Calu3 (cell line): ENCODE measurements around the gene TSTD2. TPM values are rescaled to one million over a fixed set of nuclear protein-coding genes. Genes with fewer than 3 reads are reported as not detected.
A peak's percentile ranks its signal among the peaks of the same experiment; 100 is the strongest.

ENCODE experiments used
- Bru-seq: library from RNA; stranded (reverse); fragments of 400-500 nt; gene quantifications from one replicate; lab custom pipeline; 2021; lab: Mats Ljungman, UMichigan
- BruChase-seq, 2 experiments: library from RNA; stranded (reverse); fragments of 400-500 nt; gene quantifications; one replicate each; lab custom pipeline; 2021; lab: Mats Ljungman, UMichigan
- BruUV-seq: library from RNA; stranded (reverse); fragments of 400-500 nt; replicated peaks from 2 replicates; lab custom pipeline; 2021; lab: Mats Ljungman, UMichigan
- CTCF ChIA-PET: fragments of 300-600 bp; sonication (Branson Sonifier 250); formaldehyde crosslinking; loops from one replicate; lab custom pipeline; 2022; ENCODE audit warnings: antibody characterized with exemption; lab: Charles Lee
- DNase-seq: peaks from one replicate; pipeline ENCODE4 v3.0.0; 2022
- H3K27ac Mint-ChIP-seq: one replicate; pipeline ENCODE4 v1.8.0; 2022; ENCODE audit warnings: mixed read lengths; ENCODE audit not compliant: unreplicated experiment
- H3K27me3 Mint-ChIP-seq: one replicate; pipeline ENCODE4 v1.8.0; 2022; ENCODE audit warnings: mixed read lengths; ENCODE audit not compliant: unreplicated experiment
- H3K36me3 Mint-ChIP-seq: one replicate; pipeline ENCODE4 v1.8.0; 2022; ENCODE audit warnings: mild to moderate bottlenecking, moderate library complexity, mixed read lengths; ENCODE audit not compliant: insufficient read depth, unreplicated experiment
- H3K4me1 Mint-ChIP-seq: one replicate; pipeline ENCODE4 v1.8.0; 2022; ENCODE audit warnings: mild to moderate bottlenecking, low read depth, mixed read lengths; ENCODE audit not compliant: unreplicated experiment
- H3K4me3 Mint-ChIP-seq: one replicate; pipeline ENCODE4 v1.8.0; 2022; ENCODE audit warnings: mild to moderate bottlenecking, low read depth, moderate library complexity, mixed read lengths; ENCODE audit not compliant: unreplicated experiment
- H3K9me3 Mint-ChIP-seq: one replicate; pipeline ENCODE4 v1.8.0; 2022; ENCODE audit warnings: low read depth, mixed read lengths; ENCODE audit not compliant: unreplicated experiment
- intact Hi-C: fragments of 100-400 bp; cut with micrococcal nuclease; formaldehyde crosslinking; loops from one replicate; pipeline ENCODE4 v1.10.0; 2022; ENCODE audit not compliant: unreplicated experiment
- long read RNA-seq: library from polyadenylated mRNA; stranded (forward); transcript quantifications from one replicate; pipeline ENCODE4 v2.0.0, GENCODE V29; 2022
- total RNA-seq: library from RNA; stranded (reverse); gene quantifications from 2 replicates; pipeline ENCODE4 v1.2.3, GENCODE V29; 2022
- TF ChIP-seq, protein P1 (sequence below): fragments of 200-600 bp; IDR thresholded peaks from one replicate; pipeline ENCODE4 v1.8.0; 2022; ENCODE audit warnings: antibody characterized with exemption; ENCODE audit not compliant: unreplicated experiment

Gene TSTD2
- total RNA-seq (12.6 and 12.7 TPM in 2 replicates), Bru-seq, nascent RNA (percentile 75 among the genes with signal in this experiment), BruChase-seq, experiment 1, labeled RNA remaining after a 6-hour chase (percentile 56 among the genes with signal in this experiment), BruChase-seq, experiment 2, labeled RNA remaining after a 2-hour chase (percentile 68 among the genes with signal in this experiment)
- long read RNA-seq, full-length matches to known transcripts = 8 of 13 reads
- long read RNA-seq, partial matches to known transcripts = 1 of 13 reads
- long read RNA-seq, other reads (novel, unspliced or antisense) = 4 of 13 reads

DNA sequence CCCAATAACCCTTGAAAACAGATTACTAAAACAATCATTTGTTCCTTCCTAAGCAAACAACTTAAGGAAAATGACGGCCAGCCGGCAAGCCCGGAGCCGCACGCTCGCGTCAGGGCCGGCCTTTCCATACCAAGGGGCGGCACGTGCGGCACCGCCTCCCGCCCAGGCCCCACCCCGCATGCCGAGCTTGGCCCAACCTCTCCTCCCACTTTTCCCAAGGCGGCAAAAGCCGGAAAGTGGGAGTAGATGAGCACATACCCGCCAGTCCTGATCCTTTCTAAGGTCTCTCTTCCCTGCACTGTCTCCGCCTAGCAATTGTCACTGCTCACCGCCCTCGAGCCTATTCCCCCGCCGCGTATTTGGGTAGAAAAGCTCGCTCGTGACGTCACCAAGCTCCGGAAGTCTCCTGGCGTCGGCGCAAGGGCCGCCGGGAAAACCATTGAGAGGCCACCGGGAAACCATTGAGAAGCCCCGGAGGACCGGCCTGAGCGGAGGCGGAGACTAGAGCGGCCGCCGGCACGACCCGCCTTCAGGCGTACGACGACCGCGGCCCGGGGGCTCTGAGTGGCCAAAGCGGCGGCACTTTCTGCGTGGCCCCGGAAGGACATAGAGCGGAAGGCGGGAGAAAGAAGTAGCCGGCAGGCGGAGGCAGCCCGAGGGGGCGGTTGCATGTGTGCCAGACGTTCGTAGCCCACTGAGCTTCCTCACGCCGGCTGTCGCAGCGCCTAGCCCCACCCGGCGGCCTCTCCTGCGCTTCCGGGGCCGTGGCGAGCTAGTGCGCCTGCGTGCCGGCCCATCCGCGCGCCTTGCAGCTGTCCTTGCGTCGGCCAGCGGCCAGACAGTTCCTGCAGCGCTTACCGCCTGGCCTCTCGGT is at the start of gene TSTD2, which contains the start of gene NCBP1:
TSTD2 (minus strand) TSS at position 384 of the 874 bp plus-strand sequence. CDS start 5,806 bp downstream, outside the sequence.
NCBP1 (plus strand) TSS at position 837 of the 874 bp plus-strand sequence. CDS start 61 bp downstream, outside the sequence.
- Mint-ChIP-seq H3K36me3 (peaks cover 41% of the 10 kb centered on the region), H3K9me3 (no peaks in the 10 kb centered on the region), H3K27me3 (no peaks in the 10 kb centered on the region), H3K4me1 (peaks cover 24% of the 10 kb centered on the region), H3K4me3 (peak within 1 kb of the TSS; percentile 99), H3K27ac (peak within 1 kb of the TSS; percentile 100)
- TF ChIP-seq, protein P1, sequence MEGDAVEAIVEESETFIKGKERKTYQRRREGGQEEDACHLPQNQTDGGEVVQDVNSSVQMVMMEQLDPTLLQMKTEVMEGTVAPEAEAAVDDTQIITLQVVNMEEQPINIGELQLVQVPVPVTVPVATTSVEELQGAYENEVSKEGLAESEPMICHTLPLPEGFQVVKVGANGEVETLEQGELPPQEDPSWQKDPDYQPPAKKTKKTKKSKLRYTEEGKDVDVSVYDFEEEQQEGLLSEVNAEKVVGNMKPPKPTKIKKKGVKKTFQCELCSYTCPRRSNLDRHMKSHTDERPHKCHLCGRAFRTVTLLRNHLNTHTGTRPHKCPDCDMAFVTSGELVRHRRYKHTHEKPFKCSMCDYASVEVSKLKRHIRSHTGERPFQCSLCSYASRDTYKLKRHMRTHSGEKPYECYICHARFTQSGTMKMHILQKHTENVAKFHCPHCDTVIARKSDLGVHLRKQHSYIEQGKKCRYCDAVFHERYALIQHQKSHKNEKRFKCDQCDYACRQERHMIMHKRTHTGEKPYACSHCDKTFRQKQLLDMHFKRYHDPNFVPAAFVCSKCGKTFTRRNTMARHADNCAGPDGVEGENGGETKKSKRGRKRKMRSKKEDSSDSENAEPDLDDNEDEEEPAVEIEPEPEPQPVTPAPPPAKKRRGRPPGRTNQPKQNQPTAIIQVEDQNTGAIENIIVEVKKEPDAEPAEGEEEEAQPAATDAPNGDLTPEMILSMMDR = no peak
- intact Hi-C loops = no loop called here
- DNase-seq = peak; percentile 94
- CTCF ChIA-PET = interaction anchor here (0.6 to 1.5 kb wide), 5 partner anchors 17 to 267 kb away, joined by 3 to 4 read pairs (median 3); no protein-coding TSS in a partner anchor
- no TSS peak for BruUV-seq

DNA sequence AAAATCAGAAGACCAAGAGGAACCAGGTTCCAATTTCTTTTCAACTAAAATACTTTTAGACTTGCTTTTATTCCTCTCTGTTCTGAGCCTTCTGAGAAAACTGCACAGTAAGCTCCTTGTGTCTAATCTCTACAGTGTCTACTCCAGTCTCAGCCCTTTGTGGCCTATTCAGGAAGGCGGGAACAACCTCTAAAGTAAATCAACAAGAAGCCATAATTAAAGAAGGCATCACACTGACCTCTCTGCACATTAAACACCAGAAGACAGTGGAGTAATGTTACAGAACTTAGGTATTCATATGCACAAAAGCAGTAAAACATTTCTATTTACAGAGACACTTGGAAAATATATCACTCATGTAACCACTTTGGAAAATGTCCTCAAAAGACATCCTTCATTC is 49.1 kb upstream of the TSTD2 start:
- Mint-ChIP-seq H3K27me3 (no peaks in the 10 kb centered on the region), H3K4me1 (no peaks in the 10 kb centered on the region), H3K36me3 (no peaks in the 10 kb centered on the region), H3K4me3 (no peak overlapping the region), H3K9me3 (no peaks in the 10 kb centered on the region), H3K27ac (no peak overlapping the region)
- no peak for DNase-seq
- intact Hi-C loops = no loop called here
- BruUV-seq = no TSS peak
- CTCF ChIA-PET = no interaction called here
- TF ChIP-seq, protein P1 = no peak

DNA sequence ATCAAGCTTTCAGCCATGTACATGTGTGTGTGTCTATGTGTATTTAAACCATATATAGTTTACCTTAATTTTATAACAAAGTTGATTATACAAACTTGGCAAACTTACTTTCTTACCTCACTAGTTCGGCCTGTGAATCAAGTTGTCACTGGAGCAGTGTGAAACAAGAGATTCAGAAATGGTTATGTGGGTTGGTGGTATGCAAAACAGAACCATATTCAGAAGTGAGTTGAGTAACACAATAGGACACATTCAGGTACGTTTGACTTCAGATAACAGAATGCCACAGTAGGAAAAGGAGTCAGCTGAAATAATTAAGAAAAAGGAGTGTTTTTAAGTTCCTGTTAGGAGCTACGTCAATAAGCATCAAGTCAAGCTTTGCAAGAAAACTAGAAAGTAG is 42.5 kb upstream of the TSTD2 start:
- no peaks in the 10 kb centered on the region for H3K27me3 Mint-ChIP-seq
- intact Hi-C loops = no loop called here
- H3K9me3 Mint-ChIP-seq = no peaks in the 10 kb centered on the region
- H3K36me3 Mint-ChIP-seq = peaks cover 16% of the 10 kb centered on the region
- no peak for DNase-seq
- no peak overlapping the region for H3K27ac Mint-ChIP-seq
- BruUV-seq = no TSS peak
- H3K4me1 Mint-ChIP-seq = no peaks in the 10 kb centered on the region
- TF ChIP-seq, protein P1 = no peak
- H3K4me3 Mint-ChIP-seq = no peak overlapping the region
- CTCF ChIA-PET = no interaction called here

DNA sequence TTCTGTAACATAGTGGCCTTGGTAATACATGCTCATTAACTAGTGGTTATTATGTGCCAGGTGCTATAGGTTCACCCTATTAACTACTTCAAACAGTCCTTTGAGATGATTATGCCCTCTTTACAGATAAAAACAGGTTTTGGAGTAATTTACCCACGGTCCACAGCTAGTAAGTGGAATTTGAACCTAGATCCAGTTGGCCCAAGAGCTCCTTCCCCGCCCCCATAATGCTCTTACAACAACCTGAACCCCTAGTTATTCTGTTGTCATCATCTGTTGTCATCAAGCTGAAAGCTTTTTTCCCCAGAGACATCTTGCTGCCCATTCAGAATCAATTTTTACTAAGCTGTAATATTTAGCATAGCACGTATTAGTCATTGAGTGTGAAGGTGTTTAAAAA is 40.8 kb upstream of the TSTD2 start:
- Mint-ChIP-seq H3K4me3 (no peak overlapping the region), H3K27me3 (no peaks in the 10 kb centered on the region), H3K4me1 (no peaks in the 10 kb centered on the region), H3K9me3 (no peaks in the 10 kb centered on the region), H3K36me3 (peaks cover 18% of the 10 kb centered on the region), H3K27ac (no peak overlapping the region)
- CTCF ChIA-PET = interaction anchor here (0.6 kb wide), 1 partner anchor 57 kb away, joined by 3 read pairs; no protein-coding TSS in a partner anchor
- BruUV-seq = no TSS peak
- no peak for DNase-seq
- intact Hi-C loops = no loop called here
- TF ChIP-seq, protein P1 = no peak
